Fibroblast of villous mesenchyme (primary cell): ENCODE results near the gene SLIT3. TPM values are rescaled to one million over a fixed set of nuclear protein-coding genes. Genes with fewer than 3 reads are reported as not detected.

Source experiments
- DNase-seq: peaks from one replicate; pipeline ENCODE4 v3.0.0-alpha.2; 2010; ENCODE audit warnings: low read depth
- H3K4me3 ChIP-seq: 2 replicates; pipeline ENCODE4 v1.5.1; 2011; ENCODE audit warnings: low read depth, mild to moderate bottlenecking, low read length
- total RNA-seq: library from RNA; depleted of rRNA; stranded (reverse); fragments of >200 nt; gene quantifications from 2 replicates; pipeline ENCODE4 v1.2.3, GENCODE V29; 2012
- TF ChIP-seq, protein P1 (sequence below): IDR thresholded peaks from 2 replicates; pipeline ENCODE4 v1.5.1; 2012; ENCODE audit warnings: low read depth, mild to moderate bottlenecking, low read length; ENCODE audit not compliant: insufficient read depth

SLIT3 gene
- total RNA-seq, 1 donor: under 0.01 TPM

DNA sequence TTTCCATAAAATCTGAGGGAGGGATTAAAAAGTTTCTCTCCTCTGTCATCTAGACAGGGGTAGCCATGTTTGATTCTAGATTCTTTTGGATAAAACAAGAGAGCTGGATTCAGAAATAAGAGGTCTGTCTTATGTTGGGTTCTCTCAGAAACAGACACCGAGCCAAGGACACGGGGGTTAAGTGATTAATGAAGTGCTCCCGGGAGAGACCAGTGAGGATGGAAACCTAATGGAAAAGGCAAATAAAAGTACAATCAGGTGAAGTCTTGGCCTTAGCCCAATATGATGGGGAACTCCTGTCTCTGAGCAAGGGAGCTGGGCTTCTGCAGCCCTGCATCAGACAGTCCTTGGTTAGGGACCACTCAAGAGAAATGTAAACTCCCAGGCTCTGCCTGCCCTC is 413.0 kb downstream of the SLIT3 start:
- no peak overlapping the region for H3K4me3 ChIP-seq
- DNase-seq: no peak
- TF ChIP-seq, protein P1, sequence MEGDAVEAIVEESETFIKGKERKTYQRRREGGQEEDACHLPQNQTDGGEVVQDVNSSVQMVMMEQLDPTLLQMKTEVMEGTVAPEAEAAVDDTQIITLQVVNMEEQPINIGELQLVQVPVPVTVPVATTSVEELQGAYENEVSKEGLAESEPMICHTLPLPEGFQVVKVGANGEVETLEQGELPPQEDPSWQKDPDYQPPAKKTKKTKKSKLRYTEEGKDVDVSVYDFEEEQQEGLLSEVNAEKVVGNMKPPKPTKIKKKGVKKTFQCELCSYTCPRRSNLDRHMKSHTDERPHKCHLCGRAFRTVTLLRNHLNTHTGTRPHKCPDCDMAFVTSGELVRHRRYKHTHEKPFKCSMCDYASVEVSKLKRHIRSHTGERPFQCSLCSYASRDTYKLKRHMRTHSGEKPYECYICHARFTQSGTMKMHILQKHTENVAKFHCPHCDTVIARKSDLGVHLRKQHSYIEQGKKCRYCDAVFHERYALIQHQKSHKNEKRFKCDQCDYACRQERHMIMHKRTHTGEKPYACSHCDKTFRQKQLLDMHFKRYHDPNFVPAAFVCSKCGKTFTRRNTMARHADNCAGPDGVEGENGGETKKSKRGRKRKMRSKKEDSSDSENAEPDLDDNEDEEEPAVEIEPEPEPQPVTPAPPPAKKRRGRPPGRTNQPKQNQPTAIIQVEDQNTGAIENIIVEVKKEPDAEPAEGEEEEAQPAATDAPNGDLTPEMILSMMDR: no peak

DNA sequence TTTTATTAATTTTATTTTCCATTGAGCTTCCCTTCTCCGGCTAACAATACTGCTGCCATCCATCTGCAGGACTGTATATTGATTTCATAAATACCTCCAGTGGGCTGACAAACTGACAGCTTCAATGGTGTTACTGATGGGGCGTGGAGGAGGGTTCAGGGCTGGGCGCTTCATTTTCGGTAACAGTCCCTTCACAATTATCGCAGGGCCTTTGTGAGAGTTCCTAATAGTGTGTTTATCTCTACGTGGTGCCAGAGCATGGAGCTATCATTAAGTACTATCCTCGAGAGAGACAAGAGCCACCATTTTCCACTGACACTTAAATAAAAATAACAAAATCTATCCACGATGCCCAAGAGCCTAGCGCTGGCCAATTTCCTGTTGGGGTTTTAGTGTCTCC is 414.8 kb downstream of the SLIT3 start:
- TF ChIP-seq, protein P1: no peak
- DNase-seq: no peak
- H3K4me3 ChIP-seq: no peak overlapping the region

DNA sequence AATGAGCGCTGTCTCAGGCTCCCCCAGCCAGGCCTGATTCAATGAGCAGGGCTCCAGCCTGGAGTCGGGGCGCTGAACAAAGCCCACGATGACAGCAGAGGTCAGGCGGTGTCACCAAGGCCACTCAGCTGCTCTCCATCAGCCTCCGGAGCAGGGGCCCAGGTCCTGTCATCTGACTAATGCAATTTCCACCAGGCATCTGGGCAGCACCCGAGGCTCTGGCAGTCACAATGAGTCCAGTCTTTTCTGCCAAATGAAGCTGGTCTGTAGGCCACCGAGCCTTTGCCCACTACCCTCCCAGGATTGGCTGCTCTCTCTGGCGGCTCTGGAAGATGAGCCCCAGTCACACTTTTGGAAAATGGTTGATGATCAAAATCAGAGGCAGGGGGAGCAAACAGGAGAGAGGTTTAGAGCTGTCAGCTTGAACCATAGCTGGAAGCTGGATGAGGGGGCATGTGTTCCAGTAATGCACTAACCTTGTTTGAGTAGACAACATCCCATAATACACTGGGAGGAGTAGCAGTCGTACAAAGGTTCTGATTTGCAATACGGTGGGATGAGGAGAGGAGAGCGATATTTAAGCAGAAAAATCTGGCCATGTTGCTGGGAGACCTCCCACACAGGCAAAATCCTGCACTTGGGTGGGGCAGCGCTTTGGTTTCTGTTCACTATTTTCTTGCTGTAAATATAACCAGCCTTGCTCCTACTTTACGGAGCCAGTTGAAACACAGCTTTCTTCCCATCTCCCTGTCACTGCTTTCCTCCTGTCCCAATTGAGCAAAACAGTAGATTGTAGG is 415.4 kb downstream of the SLIT3 start:
- TF ChIP-seq, protein P1: no peak
- DNase-seq: no peak
- H3K4me3 ChIP-seq: no peak overlapping the region

DNA sequence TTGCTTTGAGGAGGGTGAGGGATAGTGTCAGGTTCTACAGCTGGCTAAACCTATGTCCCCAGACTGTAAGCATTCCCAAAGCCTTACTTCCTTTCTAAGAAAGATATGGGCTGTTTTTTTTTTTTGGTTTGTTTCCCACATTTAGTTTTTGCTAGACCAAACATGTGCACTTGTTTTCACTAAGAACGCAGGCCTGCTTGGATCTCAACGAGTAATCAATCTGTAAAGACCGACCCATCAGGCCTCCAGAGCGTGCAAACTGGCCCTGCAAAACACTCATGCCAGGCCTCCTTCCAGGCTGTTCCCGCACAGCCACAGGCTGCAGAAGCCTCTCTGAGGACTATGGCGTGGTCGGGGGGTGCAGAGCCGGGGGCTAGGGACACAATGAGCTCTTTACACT is 416.9 kb downstream of the SLIT3 start:
- DNase-seq: no peak
- TF ChIP-seq, protein P1: no peak
- H3K4me3 ChIP-seq: no peak overlapping the region

DNA sequence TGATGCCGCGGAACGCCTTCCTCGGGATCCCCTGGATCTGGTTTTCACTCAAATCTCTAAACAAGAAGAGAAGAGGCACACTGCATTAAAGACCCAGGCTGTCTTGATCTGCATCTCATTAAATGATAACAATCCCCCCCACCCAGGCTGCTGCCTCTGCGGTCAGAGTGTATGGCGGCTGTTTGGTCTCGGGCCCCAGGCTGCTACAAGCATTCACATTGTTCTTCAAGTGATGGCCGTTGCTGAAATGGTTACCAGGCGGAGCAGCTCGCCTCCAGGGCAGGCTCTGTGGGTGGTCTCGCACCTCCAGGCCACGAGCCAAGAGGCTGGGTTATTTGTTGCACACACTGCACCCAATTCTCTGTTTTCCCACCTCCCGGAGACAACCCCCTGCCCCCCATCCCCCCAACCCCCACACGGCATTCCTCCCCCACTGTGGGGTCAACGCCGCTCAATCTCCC is 417.6 kb downstream of the SLIT3 start:
- TF ChIP-seq, protein P1: no peak
- DNase-seq: no peak
- H3K4me3 ChIP-seq: no peak overlapping the region

DNA sequence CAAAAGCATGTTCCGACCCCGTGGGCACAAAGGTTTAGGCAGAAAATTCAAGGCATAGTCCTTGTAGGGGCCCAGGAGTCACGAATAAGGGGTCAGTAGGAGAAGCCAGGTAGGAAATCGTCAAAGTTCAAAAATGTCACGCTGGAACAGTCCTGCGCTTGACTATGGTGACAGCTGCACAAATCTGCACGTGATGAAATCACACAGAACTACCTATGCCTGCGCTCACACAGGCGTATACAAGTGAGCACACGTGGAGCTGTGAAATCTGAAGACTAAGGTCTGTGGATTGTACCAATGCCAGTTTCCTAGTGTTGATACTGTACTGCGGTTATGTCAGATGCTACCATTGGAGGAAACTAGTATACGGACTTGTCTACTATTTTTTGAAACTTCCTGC is 418.7 kb downstream of the SLIT3 start:
- no peak overlapping the region for H3K4me3 ChIP-seq
- TF ChIP-seq, protein P1: no peak
- DNase-seq: no peak
